MM.1S (cell line): Measurements from ENCODE around the gene EIF5B.

ENCODE experiments used
- CTCF ChIP-seq: fragments of 300-600 bp; sonication (generic); IDR thresholded peaks from 2 replicates; pipeline ENCODE4 v1.5.1; 2016; ENCODE audit warnings: antibody characterized with exemption, low read length, mixed read lengths
- EZH2 ChIP-seq: fragments of 300-600 bp; sonication (generic); optimal IDR thresholded peaks from 2 replicates; pipeline ENCODE3; 2017; ENCODE audit warnings: low read depth, mild to moderate bottlenecking, antibody characterized with exemption, low read length, mixed read lengths

DNA sequence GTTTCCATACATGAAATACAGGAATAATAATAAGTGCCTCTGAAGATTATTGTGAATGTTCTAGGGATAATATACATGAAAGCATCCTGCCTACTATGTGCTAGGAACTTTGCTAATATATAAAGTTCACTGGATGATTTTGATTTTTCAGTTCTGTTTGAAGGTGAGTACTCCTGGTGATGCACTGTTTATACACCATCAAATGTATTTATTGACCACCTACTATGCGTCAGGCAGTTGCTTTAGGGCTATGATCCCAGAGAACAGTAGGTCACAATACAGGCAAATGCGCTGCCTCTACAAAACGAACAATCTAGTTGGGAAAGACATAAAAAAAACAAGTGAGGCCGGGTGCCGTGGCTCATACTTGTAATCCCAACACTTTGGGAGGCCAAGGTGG, 11.8 kb upstream of the EIF5B start:
- TF ChIP-seq EZH2: no peak
- TF ChIP-seq CTCF: no peak
